HG03469 (cell line): ENCODE data around the gene PRKCA.
"Not testable (repeated sequence)": the region's sequence is repeated elsewhere in the genome, so short reads cannot be mapped to it uniquely, and the experiment has no call there.

Source experiments
- ATAC-seq: cut with Tn5 transposase; IDR thresholded peaks from one replicate; pipeline ENCODE4 v1.9.1; 2021; ENCODE audit warnings: mild to moderate bottlenecking, moderate library complexity, moderate number of reproducible peaks; ENCODE audit not compliant: unreplicated experiment

Gene PRKCA

DNA sequence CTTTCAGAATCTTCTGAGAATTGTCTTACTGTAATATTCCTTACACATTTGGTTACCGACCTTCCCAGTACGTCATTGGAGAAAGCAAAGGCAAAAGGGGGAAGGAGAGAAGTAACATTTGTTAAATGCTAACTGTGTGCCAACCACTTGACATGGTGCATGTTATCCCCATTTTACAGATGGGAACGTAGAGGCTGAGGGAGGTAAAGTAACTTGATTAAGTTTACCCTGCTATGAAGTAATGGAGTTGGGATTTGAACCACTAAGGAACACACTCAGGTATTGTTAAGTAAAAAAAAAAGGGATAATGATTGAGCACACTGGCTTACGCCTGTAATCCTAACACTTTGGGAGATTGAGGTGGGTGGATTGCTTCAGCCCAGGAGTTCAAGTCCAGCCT lies 156.4 kb downstream of the PRKCA start:
- no peak for ATAC-seq

DNA sequence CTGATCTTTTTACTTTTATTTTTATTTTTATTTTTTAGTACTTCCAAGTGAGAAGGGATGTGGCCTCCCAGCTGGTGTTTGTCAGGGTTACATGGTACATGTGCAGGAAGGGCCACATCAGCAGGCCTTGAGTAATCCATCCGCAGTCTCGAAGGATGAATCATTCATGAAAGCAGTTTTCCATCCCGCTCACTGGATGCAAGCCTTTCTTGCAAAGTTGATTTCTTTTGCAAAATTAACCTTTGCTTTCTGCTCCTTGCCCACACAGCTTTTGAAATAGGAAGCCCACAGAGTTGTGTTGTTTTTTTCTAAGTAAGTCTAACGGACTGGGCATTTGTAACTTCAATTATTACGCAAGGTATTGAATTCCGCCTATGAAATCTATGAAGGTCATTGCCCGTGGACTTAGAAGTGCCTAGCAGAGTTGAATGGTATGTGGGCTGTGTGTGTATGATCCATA lies 157.4 kb downstream of the PRKCA start:
- no peak for ATAC-seq

DNA sequence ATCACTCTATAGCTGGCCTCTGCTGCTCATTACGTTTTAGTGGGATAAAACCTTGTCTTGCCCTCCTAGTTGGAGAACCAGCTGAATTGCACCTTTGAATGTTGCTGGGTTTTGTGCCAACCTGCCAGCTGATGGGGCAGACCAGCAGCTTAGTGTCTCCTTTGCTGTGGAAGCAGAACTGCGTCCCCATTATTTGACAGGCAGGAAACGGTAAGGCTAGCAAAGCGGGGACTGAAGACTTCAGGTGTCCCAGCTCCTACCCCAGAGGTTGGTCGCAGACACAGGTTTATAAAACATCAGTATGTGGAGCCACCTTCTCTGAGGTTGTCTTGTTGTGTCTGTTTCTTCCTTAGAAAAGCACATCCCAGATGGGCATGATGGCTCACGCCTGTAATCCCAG lies 158.1 kb downstream of the PRKCA start:
- ATAC-seq: no peak

DNA sequence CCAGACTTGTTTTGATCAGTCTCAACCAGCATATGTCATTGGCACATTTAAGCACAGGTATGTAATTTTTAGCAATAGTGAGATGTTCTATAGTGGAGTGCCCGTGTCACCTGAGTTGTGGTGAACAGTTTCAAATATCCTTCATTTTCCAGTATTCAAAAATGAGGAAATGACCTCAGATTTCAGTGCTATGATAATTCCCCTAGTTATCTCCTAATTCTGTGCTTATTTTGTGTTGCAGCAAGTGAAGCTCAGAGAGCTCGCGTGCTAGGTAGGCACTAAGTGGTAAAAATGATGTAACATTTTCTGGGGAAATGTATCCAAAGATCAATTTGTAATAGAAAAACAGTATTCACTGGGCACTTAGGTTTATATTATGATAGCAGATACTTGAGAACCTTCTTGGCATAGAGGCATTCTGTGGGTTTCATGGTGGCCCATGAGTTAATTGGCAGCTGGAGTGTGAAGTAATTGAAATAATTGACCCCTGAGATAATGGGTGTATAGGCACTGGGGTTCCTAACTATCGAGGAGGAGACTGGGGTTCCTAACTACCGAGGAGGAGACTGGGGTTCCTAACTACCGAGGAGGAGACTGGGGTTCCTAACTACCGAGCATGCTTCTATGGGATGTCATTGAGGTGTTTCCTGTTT lies 159.1 kb downstream of the PRKCA start:
- ATAC-seq: no peak

DNA sequence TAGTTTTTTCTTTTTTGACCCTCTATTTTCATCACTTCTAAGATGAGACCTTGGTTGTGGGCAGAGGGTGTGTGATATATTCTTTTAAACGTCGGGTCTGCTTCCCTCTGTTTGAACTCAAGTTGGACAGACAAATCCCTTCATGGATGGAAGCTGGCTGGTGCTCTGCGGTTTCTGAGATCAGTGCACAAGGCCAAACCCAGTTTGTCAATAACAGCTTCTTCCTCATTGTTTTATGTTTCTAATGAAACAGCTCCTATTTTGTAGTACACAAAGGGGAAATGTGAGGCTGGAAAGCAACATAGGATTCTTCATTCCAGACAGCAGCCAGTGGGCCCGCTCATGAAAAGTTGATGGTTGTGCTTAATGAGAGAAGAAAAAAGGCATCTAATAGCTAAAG lies 159.6 kb downstream of the PRKCA start:
- ATAC-seq: no peak

DNA sequence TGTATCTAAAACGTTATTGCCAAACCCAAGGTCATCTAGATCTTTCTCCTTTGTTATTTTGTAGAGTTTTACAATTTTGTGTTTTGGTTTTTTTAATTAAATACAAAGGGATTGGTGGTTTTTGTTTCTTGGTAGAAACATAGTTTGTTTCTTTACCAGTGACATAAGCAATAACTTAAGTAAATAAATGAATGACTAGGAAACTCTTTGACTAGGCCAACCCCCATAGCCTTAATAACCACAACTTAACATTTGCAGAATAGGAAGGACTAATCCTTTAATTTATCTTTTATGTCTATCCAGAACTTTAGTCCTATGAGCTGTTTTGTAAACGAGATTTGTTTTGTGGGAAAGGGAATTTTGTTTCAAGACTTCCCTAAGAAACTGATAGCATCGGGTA lies 162.5 kb downstream of the PRKCA start:
- no peak for ATAC-seq

DNA sequence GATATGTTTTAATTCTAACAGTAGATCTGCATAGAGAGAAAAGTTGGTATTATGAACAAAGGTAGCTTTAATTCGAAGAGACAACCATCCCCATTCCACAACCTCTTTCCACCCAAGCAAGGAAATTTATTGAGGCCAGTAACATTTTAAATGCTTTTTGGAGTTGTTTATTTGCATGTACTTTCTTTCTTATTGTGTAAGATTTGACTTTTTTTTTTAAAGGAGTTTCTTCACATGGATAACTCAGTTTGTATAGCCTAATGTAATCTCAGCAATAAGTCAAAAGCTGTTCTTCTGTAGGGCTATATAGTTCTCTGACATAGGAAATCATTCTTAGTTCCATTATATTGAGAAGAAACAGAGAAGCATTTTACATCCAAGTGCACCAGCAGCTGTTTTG lies 163.3 kb downstream of the PRKCA start:
- ATAC-seq: no peak

DNA sequence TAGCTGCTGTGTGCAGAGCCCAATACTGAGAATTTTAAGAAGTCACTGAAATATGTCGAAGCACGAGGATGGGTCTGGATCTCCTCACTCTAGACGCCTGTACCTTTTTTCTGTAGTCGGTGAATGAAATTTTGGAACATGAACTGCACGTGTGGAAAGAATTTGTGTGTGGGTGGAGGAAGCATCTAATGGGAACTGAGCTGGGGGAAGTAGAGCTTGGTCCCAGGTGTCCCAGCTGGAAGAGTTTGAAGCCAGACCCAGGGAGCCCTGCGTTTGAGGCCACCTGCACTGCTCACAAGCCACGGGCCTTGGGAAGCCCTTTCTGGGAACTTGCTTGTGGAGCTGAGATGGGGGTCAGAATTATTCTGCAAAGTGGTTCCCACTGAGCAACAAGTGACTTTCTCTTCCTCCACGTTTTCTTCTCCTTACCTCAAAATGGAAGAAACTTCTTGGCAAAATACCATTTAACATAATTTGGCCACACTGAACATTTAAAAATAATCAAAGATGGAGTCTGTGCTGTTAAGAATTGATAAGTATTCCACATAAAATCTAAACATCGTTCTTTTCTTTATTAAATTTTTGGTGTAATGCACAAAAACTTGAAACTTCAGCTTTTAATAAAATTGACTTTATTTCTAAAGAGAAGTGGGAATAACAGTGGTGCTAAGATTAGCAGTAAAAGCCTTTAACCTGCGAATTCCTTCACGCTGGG lies 163.8 kb downstream of the PRKCA start:
- no peak for ATAC-seq

DNA sequence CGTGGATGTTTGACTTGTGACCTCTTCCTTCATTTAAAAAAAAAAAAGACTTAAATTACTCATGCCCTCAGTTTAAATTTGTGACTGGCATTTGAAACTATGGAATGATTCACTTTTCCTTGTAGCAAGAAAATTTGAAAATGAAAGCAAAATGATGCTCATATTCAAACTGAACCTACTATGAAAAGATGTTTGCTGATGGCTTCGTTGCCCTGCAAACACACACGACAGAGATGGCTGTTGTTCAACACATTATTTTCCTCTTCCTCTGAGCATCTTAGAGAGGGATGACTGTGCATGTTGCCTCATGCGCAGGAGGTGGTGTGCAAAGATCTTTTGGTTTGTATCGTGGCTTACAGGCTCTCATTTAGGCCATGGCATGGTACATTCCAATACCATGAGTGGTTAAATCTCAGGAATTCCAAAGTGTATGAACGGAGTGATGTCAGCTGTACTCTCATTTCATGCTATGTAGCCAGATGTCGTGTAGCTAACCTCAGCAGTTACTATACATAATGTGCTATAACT lies 164.5 kb downstream of the PRKCA start:
- no peak for ATAC-seq

DNA sequence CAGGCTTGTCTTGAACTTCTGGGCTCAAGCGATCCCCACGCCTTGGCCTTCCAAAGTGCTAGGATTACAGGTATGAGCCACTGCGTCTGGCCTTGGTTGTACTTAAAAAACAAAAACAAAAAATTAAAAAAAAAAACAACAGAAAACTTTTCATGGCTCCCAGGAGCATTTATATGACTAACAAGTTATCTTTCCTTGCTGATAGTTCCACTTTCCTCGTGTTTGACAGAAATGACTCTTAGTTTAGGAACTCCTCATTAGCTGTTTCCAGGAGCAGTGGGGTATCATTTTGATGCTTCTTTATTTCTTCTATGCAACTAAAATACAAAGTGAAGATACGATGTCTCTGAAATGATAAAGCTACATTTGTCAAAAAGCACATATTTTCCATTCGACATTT lies 165.4 kb downstream of the PRKCA start:
- ATAC-seq: no peak

DNA sequence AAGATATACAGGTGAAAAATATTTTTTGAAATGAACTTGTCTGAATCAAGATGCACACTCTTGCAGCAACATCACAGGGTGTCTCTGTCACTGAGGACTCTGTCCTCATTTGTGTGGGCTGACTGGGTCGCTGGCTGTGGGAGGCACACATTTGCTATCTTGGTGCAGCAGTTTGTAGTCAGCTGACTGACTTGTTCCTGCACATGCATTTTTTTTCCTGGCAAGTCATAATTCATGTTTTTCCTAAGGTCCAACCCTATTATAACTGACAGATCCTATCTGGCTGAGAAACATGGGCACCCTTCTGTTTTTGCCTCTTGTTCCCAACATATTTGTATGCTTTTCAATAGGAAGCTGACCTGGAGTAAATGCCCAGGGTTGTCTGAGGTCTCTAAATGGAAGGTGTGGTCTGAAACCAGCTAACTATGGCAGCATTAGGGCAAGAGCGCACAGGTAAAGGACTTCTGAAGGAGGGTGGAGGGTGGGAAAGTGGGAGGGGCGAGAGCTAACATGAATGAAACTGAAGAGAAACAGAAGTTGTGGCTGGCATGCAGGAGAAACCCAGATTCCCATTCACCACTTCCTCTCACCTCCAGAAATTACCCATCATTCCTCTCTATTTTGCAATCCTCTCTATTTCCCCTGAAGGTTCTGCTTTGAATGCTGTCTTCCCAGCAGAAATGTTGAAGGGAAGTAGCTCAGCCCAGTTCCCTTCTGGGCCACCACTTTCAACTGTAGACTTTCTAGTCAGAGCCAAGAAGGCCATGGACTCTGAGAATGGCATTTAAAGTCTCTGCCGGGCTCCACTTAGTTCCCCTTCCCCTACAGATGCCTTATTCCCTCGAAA lies 166.1 kb downstream of the PRKCA start:
- ATAC-seq: no peak

DNA sequence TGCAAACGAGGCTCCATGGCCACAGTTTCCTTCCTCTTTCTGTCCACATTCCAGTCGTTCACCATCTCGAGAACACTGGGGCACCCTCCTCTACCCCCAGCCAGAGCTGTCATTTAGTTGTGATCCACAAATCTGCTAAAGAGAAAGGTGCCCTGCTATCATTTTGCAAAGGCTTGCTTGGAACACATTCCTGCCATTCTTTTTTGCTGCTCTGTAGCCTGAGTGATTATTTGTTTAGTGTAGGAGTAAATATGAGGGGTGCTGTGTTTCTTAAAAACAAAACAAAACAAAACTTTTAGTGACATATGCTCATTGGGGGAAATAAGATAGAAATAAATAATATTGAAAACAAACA lies 166.7 kb downstream of the PRKCA start:
- ATAC-seq: no peak

DNA sequence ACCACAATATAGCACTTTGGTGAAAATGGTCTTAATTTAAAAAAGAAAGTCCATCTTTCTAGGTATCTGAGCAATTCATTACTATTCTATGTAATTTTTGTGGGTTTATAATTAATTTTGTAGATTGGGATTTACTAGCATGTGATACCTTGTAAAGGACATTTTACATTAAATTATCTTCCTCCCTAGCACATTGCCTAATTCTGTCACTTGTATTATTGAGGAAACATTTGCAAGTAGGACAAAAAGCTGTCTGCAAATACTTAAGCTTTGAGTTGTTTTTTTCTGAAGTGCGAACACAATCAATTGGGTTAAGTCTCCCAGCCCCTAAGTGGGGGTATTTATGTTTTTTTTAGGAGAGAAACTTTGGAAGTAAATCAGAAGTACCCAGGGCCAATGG lies 167.0 kb downstream of the PRKCA start:
- ATAC-seq: no peak

DNA sequence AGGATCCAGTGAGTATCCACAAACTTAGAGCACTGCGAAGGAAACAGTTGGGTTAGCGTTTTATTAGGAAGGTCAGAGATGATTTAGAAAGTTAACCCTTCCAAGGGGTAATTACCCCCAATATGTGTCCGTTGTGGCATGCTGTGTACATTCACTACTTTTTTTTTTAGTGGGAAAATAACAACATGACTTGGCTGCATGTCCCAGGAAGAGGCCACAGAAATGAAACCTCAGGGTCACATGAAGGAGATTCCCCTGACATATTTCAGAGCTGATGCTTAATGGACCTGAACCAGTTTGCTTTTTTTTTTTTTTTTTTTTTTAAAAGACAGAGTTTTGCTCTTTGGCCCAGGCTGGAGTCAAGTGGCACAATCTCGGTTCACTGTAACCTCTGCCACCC lies 167.5 kb downstream of the PRKCA start:
- no peak for ATAC-seq

DNA sequence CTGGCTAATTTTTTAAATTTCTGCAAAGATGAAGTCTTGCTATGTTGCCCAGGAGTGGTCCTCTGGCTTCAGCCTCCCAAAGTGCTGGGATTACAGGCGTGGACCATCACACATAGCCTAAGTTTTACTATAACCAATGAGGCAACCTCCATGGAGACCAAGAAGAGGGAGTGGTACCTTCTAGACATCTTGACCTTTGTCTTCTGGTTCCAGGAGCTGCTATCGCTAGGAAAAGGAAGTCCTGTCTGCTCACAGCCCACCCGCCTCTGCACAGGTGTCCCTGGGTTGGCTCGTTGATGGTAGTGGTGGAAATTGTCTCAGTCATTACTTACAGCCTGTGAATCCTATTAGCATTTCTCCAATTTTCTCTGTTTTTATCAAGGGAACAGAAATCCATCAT lies 169.7 kb downstream of the PRKCA start:
- ATAC-seq: no peak

DNA sequence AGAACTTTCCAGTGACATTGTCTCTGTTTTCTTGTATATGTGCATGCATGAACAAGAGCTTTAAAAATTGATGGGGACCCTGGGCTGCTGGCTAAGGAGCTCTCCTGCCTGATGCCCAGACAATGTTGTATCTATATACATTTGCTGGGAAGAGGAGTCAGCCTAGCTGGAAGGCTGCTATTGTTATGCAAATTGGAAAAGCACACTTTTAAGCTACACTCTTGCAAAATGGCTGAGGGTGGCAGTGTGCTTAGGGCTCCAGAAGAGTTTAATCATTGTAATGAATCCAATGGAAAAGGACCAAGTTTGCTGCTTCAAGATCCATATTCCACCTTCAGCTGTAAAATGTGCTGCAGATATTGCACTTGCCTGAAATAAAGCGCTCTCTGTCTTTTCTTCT lies 171.8 kb downstream of the PRKCA start:
- ATAC-seq: no peak

DNA sequence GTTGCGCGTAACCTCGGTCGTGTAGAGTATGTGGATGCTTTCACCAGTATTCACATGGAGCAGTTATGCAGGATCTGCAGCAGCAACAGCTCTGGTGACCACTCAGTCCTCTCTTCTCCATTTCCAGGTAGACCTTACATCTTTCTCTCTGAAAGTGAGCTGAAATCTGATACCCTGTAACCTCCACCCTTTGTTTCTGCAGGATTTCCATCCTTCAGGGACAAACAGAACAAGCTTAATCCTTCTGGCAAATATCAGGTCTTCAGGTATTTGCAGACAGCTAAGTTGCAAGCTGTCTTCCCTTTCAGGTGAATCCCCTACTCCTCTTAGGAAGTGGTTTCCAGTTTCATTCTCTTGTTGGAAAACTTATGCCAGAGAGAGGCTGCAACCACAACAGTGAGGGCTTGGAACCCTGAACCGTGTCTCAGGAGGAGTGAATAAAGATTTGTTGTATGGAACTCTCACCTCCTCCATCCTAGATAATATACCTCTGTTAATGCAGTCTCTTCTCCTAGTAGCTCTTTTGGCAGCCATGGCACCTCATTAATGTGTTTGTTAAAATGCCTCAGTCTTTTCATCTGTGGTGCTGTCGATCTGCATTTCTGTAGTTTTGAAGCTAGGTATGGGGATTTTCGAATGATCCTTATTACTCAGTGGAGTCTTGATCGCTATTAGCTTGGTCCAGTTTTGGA lies 172.5 kb downstream of the PRKCA start:
- ATAC-seq: no peak

DNA sequence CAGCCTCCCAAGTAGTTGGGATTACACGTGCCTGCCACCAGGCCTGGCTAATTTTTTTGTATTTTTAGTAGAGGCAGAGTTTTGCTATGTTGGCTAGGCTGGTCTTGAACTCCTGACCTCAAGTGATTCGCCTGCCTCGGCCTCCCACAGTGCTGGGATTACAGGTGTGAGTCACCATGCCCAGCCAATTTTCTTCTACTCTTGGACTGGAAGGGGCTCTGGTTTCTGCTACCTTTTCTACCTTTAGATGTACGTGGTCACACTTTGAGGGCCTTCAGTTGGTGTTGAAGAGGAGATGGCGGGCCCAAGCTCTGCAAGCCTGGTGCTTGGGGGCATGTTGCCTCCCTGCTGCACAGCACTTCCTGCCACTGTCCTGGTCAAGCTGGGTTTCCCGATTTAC lies 173.6 kb downstream of the PRKCA start:
- no peak for ATAC-seq

DNA sequence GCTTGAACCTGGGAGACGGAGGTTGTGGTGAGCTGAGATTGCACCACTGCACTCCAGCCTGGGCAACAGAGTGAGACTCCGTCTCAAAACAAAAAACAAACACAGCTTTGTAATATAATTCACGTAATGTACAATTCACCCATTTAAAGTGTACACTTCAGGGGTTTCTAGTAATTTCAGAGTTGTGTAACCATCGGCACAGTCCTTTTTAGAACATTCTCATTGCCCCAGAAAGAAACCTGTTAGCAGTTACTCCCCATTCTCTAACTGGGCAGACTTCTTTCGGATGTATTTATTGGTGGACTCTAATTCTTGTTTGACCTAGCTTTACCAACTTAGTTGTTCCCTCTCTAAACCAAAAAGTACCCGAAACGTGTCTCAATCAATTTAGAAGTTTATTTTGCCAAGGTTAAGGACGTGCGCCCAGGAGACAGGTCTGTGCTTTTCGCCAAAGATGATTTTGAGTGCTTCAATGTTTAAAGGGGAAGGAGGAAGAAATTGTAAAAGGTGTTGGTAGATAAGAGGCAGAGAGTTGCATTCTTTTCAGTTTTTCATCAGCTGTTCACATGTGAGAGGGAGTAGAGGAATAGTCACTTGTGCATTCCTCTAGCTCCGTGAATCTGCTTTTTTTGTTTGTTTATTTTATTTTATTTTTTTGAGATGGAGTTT lies 175.3 kb downstream of the PRKCA start:
- ATAC-seq: no peak

DNA sequence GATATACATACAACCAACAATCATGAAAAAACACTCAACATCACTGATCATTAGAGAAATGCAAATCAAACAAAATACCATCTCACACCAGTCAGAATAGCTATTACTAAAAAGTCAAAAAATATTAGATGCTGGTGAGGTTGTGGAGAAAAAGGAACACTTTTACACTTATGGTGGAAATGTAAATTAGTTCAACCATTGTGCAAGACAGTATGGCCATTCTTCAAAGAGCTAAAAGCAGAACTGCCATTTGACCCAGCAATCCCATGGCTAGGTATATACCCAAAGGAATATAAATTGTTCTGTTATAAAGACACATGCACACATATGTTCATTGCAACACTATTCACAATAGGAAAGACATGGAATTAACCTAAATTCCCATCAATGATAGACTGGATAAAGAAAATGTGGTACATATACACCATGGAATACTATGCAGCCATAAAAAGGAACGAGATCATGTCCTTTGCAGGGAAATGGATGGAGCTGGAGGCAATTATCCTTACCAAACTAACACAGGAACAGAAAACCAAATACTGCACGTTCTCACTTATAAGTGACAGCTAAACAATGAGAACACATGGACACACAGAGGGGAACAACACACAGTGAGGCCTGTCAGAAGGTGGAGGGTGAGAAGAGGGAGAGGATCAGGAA lies 176.9 kb downstream of the PRKCA start:
- ATAC-seq: not testable (repeated sequence)
